ENCODE results near the gene TEX29. TPM values are rescaled to one million over a fixed set of nuclear protein-coding genes. Genes with fewer than 3 reads are reported as not detected.

TEX29 gene
- total and polyA plus RNA-seq, 9 of the 15 experiments (the other 6 are each of a cell fraction or from before 2014, with no cell fraction given), result 0.11 TPM; not detected in 7

GRCh38 chr13:111312944-111313590, 7.4 kb upstream of the TEX29 start:
- Histone ChIP-seq H3K27me3 (ENCODE audit: control insufficient read depth in 2 of 2, insufficient read depth in 2 of 2, low read length in 2 of 2) (peaks cover 0 to 8% of the 10 kb centered on the region in 2 experiments; a peak in 2 of 5 replicates), H3K79me2 (ENCODE audit: control insufficient read depth, insufficient read depth, low read length) (no peaks in the 10 kb centered on the region), H3K9me1 (ENCODE audit: control insufficient read depth, insufficient read depth, low read length) (no peaks in the 10 kb centered on the region), H4K20me1 (replicated peaks; ENCODE audit: control insufficient read depth, insufficient read depth, low read length) (no peaks in the 10 kb centered on the region), H2AFZ (ENCODE audit: low read depth, low read length) (no peak overlapping the region), H3K4me3 (no peak overlapping the region), H3K27ac (ENCODE audit: extremely low read depth, low read depth, low read length) (no peak overlapping the region), H3K36me3 (ENCODE audit: control insufficient read depth, insufficient read depth, low read length) (no peaks in the 10 kb centered on the region), H3K9me3 (replicated peaks; ENCODE audit: control insufficient read depth, insufficient read depth, low read depth, low read length) (no peaks in the 10 kb centered on the region; the same call in 1 of the 2 replicates), H3K4me2 (ENCODE audit: insufficient read depth, low read length) (no peak overlapping the region), H3K9ac (ENCODE audit: insufficient read depth in 1 of 2, low read depth in 2 of 2, low read length in 2 of 2) (no peak overlapping the region), H3K4me1 (replicated peaks in 1 of 2; ENCODE audit: control insufficient read depth in 2 of 2, insufficient read depth in 2 of 2, low read length in 2 of 2) (no peaks in the 10 kb centered on the region)
- FAIRE-seq (no peak), DNase-seq (ENCODE audit: extremely low read depth in 1 of 4, low spot score in 3 of 4) (no peak), ATAC-seq (no peak)
- no TSS peak for BruUV-seq (replicated peaks)
- CTCF ChIA-PET (ENCODE audit: low intra/inter-chr PET ratio), result no interaction called here
- POLR2A ChIA-PET, result no interaction called here
- intact Hi-C loops (cut with micrococcal nuclease), result no loop called here
- WGBS (ENCODE audit: insufficient coverage, low coverage, missing lambda C conversion rate), result 20% methylated on average over 2 of the region's 17 CpGs
- in situ Hi-C loops (cut with MboI), result no loop called here
- TF ChIP-seq ASH1L (IDR thresholded peaks at IDR 0.05; ENCODE audit: borderline replicate concordance, low read depth, partially characterized antibody), result no peak
- peak; percentile 56; the same call in 1 of the 2 replicates for TF ChIP-seq ZNF324 (CRISPR knock-in tag; IDR thresholded peaks at IDR 0.05)

GRCh38 chr13:111313911-111314425, 6.5 kb upstream of the TEX29 start:
- peaks cover 0 to 17% of the 10 kb centered on the region in 2 experiments; a peak in 3 of 5 replicates for H3K27me3 ChIP-seq (ENCODE audit: control insufficient read depth in 2 of 2, insufficient read depth in 2 of 2, low read length in 2 of 2)
- no peaks in the 10 kb centered on the region for H3K79me2 ChIP-seq (ENCODE audit: control insufficient read depth, insufficient read depth, low read length)
- BruUV-seq (replicated peaks), result no TSS peak
- no peaks in the 10 kb centered on the region for H3K9me1 ChIP-seq (ENCODE audit: control insufficient read depth, insufficient read depth, low read length)
- ATAC-seq (no peak), FAIRE-seq (no peak), DNase-seq (ENCODE audit: extremely low read depth in 1 of 4, low spot score in 3 of 4) (no peak)
- in situ Hi-C loops (cut with MboI), result no loop called here
- H3K27ac ChIP-seq (ENCODE audit: extremely low read depth, low read depth, low read length), result no peak overlapping the region
- no peak overlapping the region for H2AFZ ChIP-seq (ENCODE audit: low read depth, low read length)
- ChIA-PET CTCF (ENCODE audit: low intra/inter-chr PET ratio) (no interaction called here), POLR2A (no interaction called here)
- H3K9ac ChIP-seq (ENCODE audit: insufficient read depth in 1 of 2, low read depth in 2 of 2, low read length in 2 of 2), result no peak overlapping the region
- WGBS (ENCODE audit: insufficient coverage, low coverage, missing lambda C conversion rate), result 18% methylated on average over 12 of the region's 14 CpGs
- H3K9me3 ChIP-seq (replicated peaks; ENCODE audit: control insufficient read depth, insufficient read depth, low read depth, low read length), result no peaks in the 10 kb centered on the region; the same call in 1 of the 2 replicates
- no peaks in the 10 kb centered on the region for H3K36me3 ChIP-seq (ENCODE audit: control insufficient read depth, insufficient read depth, low read length)
- no peaks in the 10 kb centered on the region for H3K4me1 ChIP-seq (replicated peaks in 1 of 2; ENCODE audit: control insufficient read depth in 2 of 2, insufficient read depth in 2 of 2, low read length in 2 of 2)
- no peak overlapping the region for H3K4me3 ChIP-seq
- intact Hi-C loops (cut with micrococcal nuclease), result no loop called here
- no peak overlapping the region for H3K4me2 ChIP-seq (ENCODE audit: insufficient read depth, low read length)
- H4K20me1 ChIP-seq (replicated peaks; ENCODE audit: control insufficient read depth, insufficient read depth, low read length), result no peaks in the 10 kb centered on the region
- no peak for TF ChIP-seq MYBL2 (IDR thresholded peaks at IDR 0.05; ENCODE audit: low read depth)
- no peak for TF ChIP-seq MYBL2 (CRISPR knock-in tag; IDR thresholded peaks at IDR 0.05; ENCODE audit: borderline replicate concordance)
- no peak for TF ChIP-seq NCOA4 (IDR thresholded peaks at IDR 0.05; ENCODE audit: partially characterized antibody)
- no peak for TF ChIP-seq USF1 (CRISPR knock-in tag; IDR thresholded peaks at IDR 0.05)
- TF ChIP-seq MEIS2 (IDR thresholded peaks at IDR 0.05; ENCODE audit: partially characterized antibody), result no peak
- TF ChIP-seq XRCC5 (IDR thresholded peaks at IDR 0.05; ENCODE audit: low read depth, low read length), result no peak
- no peak for TF ChIP-seq STAG1 (CRISPR knock-in tag; IDR thresholded peaks at IDR 0.05; ENCODE audit: borderline replicate concordance)
- TF ChIP-seq ELK1 (CRISPR knock-in tag; IDR thresholded peaks at IDR 0.05), result no peak
- no peak for TF ChIP-seq POLR2AphosphoS2 (IDR thresholded peaks at IDR 0.05; ENCODE audit: low read length)
- no peak for TF ChIP-seq PHB (CRISPR knock-in tag; IDR thresholded peaks at IDR 0.05)
- no peak for TF ChIP-seq THRAP3 (IDR thresholded peaks at IDR 0.05; ENCODE audit: borderline replicate concordance)
- TF ChIP-seq KDM1A (IDR thresholded peaks at IDR 0.05), result no peak

All from K562 (cell line).